HepG2 (cell line): ENCODE results near the gene PREX1. TPM values are rescaled to one million over a fixed set of nuclear protein-coding genes. Genes with fewer than 3 reads are reported as not detected.

ENCODE experiments used
- ATAC-seq: fragments of 200-7000 bp; cut with Tn5 transposase; 3 replicates; pipeline ENCODE4 v1.9.1; 2020; ENCODE audit warnings: mild to moderate bottlenecking, moderate library complexity
- BruUV-seq: library from RNA; stranded (reverse); fragments of 400-500 nt; replicated peaks from 2 replicates; lab custom pipeline; 2021; lab: Mats Ljungman, UMichigan
- CTCF ChIA-PET: fragments of 300-600 bp; formaldehyde crosslinking; extraction: SDS; loops from one replicate; lab custom pipeline; 2021; ENCODE audit warnings: low total read pairs, inconsistent platforms, low intra/inter-chr PET ratio; lab: Yijun Ruan, JAX
- POLR2A ChIA-PET: fragments of 350-600 bp; sonication (Branson Sonifier 250); formaldehyde crosslinking; loops from one replicate; lab custom pipeline; 2020; ENCODE audit warnings: antibody characterized with exemption, inconsistent platforms; lab: Yijun Ruan, JAX
- DNase-seq: peaks from one replicate; pipeline ENCODE4 v3.0.0-alpha.2; 2015; ENCODE audit warnings: low spot score
- FAIRE-seq: peaks from 3 replicates; lab custom pipeline; 2011; peaks lifted over from hg19 to GRCh38; lab: Jason Lieb, UNC
- H2AFZ ChIP-seq: one replicate; pipeline ENCODE4 v1.6.1; 2011; ENCODE audit warnings: low read length, inconsistent platforms
- H3K27ac ChIP-seq: fragments of 300-600 bp; 3 replicates; pipeline ENCODE4 v1.8.0; 2011; ENCODE audit warnings: mixed run types, mild to moderate bottlenecking, mixed read lengths, low read length, inconsistent platforms; ENCODE audit not compliant: insufficient read depth; ENCODE audit errors: extremely low read length
- H3K27me3 ChIP-seq, 2 experiments: fragments of 200-600 bp in 1 of 2; 2 replicates in 1 of 2; 3 replicates in 1 of 2; pipeline versions ENCODE4 v1.6.0 to v1.8.0; 2011; ENCODE audit warnings: low read length in 2 of 2, mild to moderate bottlenecking in 2 of 2, moderate library complexity in 2 of 2, inconsistent platforms in 1 of 2; ENCODE audit not compliant: insufficient read depth in 2 of 2, control insufficient read depth in 1 of 2
- H3K36me3 ChIP-seq, 2 experiments: fragments of 200-600 bp in 1 of 2; replicated peaks in 1 of 2; 2 replicates in 1 of 2; 3 replicates in 1 of 2; pipeline versions ENCODE4 v1.5.1 to v1.8.0; 2011; ENCODE audit warnings: low read length in 2 of 2, inconsistent platforms in 1 of 2; ENCODE audit not compliant: insufficient read depth in 2 of 2, control insufficient read depth in 1 of 2
- H3K4me1 ChIP-seq: 2 replicates; pipeline ENCODE4 v1.5.1; 2012; ENCODE audit warnings: low read length, inconsistent platforms; ENCODE audit not compliant: insufficient read depth
- H3K4me2 ChIP-seq: 2 replicates; pipeline ENCODE4 v1.6.0; 2011; ENCODE audit warnings: low read depth, low read length, inconsistent platforms
- H3K4me3 ChIP-seq, 3 experiments: fragments of 200-600 bp in 1 of 3; sonication (generic), shearing (Covaris generic) in 1 of 3; replicated peaks in 1 of 3; 2 replicates each; pipeline ENCODE4 v1.5.1; 2011 to 2016; ENCODE audit warnings: low read length in 3 of 3, inconsistent platforms in 2 of 3, low read depth in 2 of 3, mild to moderate bottlenecking in 2 of 3, control low read depth in 1 of 3, mixed read lengths in 1 of 3; ENCODE audit not compliant: insufficient read depth in 1 of 3
- H3K79me2 ChIP-seq: one replicate; pipeline ENCODE4 v1.6.1; 2011; ENCODE audit warnings: low read length, inconsistent platforms; ENCODE audit not compliant: insufficient read depth
- H3K9ac ChIP-seq: 2 replicates; pipeline ENCODE4 v1.6.0; 2011; ENCODE audit warnings: mild to moderate bottlenecking, low read depth, low read length, inconsistent platforms; ENCODE audit not compliant: insufficient read depth
- H3K9me3 ChIP-seq: 2 replicates; pipeline ENCODE4 v1.5.1; 2012; ENCODE audit warnings: mild to moderate bottlenecking, low read length
- H4K20me1 ChIP-seq: 2 replicates; pipeline ENCODE4 v1.6.0; 2011; ENCODE audit warnings: inconsistent platforms, mild to moderate bottlenecking, low read length, moderate library complexity; ENCODE audit not compliant: insufficient read depth
- ATF1 ChIP-seq: IDR thresholded peaks from 2 replicates; pipeline ENCODE4 v1.6.1; 2016; ENCODE audit warnings: mild to moderate bottlenecking, control low read depth
- CENPT ChIP-seq: sonication (generic); formaldehyde crosslinking; IDR thresholded peaks from 2 replicates; pipeline ENCODE4 v1.8.0; 2022; ENCODE audit warnings: low read depth, mild to moderate bottlenecking, moderate library complexity, missing genetic modification reagents
- CREB1 ChIP-seq, 2 experiments: fragments of 450-650 bp in 1 of 2; IDR thresholded peaks; 2 replicates each; pipeline ENCODE4 v1.6.1; 2016 to 2017; ENCODE audit warnings: control low read depth in 1 of 2, mild to moderate bottlenecking in 1 of 2, missing compliant biosample characterization in 1 of 2, missing genetic modification characterization in 1 of 2
- EZH2 ChIP-seq: conservative IDR thresholded peaks from 2 replicates; pipeline ENCODE4 v1.6.1; 2012; ENCODE audit warnings: mild to moderate bottlenecking, low read depth, low read length, moderate library complexity
- KLF16 ChIP-seq, 2 experiments: sonication (generic) in 1 of 2; formaldehyde crosslinking in 1 of 2; IDR thresholded peaks; 2 replicates each; pipeline versions ENCODE4 v1.6.1 to v1.8.0; 2016 to 2023; ENCODE audit warnings: missing genetic modification reagents in 2 of 2, missing compliant biosample characterization in 1 of 2
- MED13 ChIP-seq: sonication (generic); formaldehyde crosslinking; IDR thresholded peaks from 2 replicates; pipeline ENCODE4 v1.5.0; 2020; ENCODE audit warnings: missing genetic modification reagents
- NBN ChIP-seq: fragments of 450-650 bp; conservative IDR thresholded peaks from 2 replicates; pipeline ENCODE4 v1.6.1; 2017
- NR2F6 ChIP-seq, 2 experiments: IDR thresholded peaks; 2 replicates each; pipeline ENCODE4 v1.6.1; 2016; ENCODE audit warnings: antibody characterized with exemption in 1 of 2, mild to moderate bottlenecking in 1 of 2
- NRL ChIP-seq: sonication (generic); formaldehyde crosslinking; IDR thresholded peaks from 2 replicates; pipeline ENCODE4 v1.5.0; 2020; ENCODE audit warnings: missing genetic modification reagents, mild to moderate bottlenecking, moderate library complexity, borderline replicate concordance
- PAF1 ChIP-seq: IDR thresholded peaks from 2 replicates; pipeline ENCODE4 v1.6.1; 2016; ENCODE audit warnings: missing genetic modification reagents, missing compliant biosample characterization
- PHF8 ChIP-seq: sonication (generic); formaldehyde crosslinking; IDR thresholded peaks from 2 replicates; pipeline ENCODE4 v1.5.0; 2020; ENCODE audit warnings: missing genetic modification reagents
- POGZ ChIP-seq: sonication (generic); formaldehyde crosslinking; IDR thresholded peaks from 2 replicates; pipeline ENCODE4 v1.4.0; 2020; ENCODE audit warnings: mild to moderate bottlenecking, missing genetic modification reagents
- RELA ChIP-seq: sonication (generic); formaldehyde crosslinking; IDR thresholded peaks from 2 replicates; pipeline ENCODE4 v1.4.0; 2020; ENCODE audit warnings: missing genetic modification reagents
- SMAD9 ChIP-seq: sonication (generic); formaldehyde crosslinking; IDR thresholded peaks from 2 replicates; pipeline ENCODE4 v1.5.1; 2020; ENCODE audit warnings: mild to moderate bottlenecking, missing genetic modification reagents
- TBX3 ChIP-seq: fragments of 450-650 bp; IDR thresholded peaks from 2 replicates; pipeline ENCODE4 v1.6.1; 2017; ENCODE audit warnings: antibody characterized with exemption, mild to moderate bottlenecking, inconsistent platforms, borderline replicate concordance
- ZNF260 ChIP-seq: sonication (generic); formaldehyde crosslinking; IDR thresholded peaks from 2 replicates; pipeline ENCODE4 v1.4.0; 2020; ENCODE audit warnings: missing genetic modification reagents, low read depth, mild to moderate bottlenecking, borderline replicate concordance
- ZNF484 ChIP-seq: sonication (generic); formaldehyde crosslinking; IDR thresholded peaks from 2 replicates; pipeline ENCODE4 v1.5.1; 2020; ENCODE audit warnings: mild to moderate bottlenecking, low read depth, missing genetic modification reagents, borderline replicate concordance
- ZXDC ChIP-seq: sonication (generic); formaldehyde crosslinking; IDR thresholded peaks from 2 replicates; pipeline ENCODE4 v1.5.0; 2020; ENCODE audit warnings: mild to moderate bottlenecking, missing genetic modification reagents
- WGBS: methylation state at CpG from one replicate; pipeline ENCODE4 v1.1.6; 2017; ENCODE audit warnings: low lambda C conversion rate; 5-methylcytosine and 5-hydroxymethylcytosine counted together
- in situ Hi-C: cut with HindIII; loops from 2 replicates; pipeline ENCODE4 v1.10.0; 2017; ENCODE audit warnings: low pct_unique_long_range_greater_than_20kb; ENCODE audit not compliant: extremely low pct_ligation_motif_present
- intact Hi-C: fragments of 100-400 bp; cut with micrococcal nuclease; formaldehyde crosslinking; loops from one replicate; pipeline ENCODE4 v1.10.0; 2022; ENCODE audit not compliant: unreplicated experiment
- polyA plus RNA-seq, 8 experiments: library from polyadenylated mRNA; depleted of rRNA in 3 of 8; stranded (reverse) in 7 of 8; unstranded in 1 of 8; fragments of >200 nt; fragmentation: Illumina TruSeq in 4 of 8; extraction: Trizol in 4 of 8; gene quantifications; 2 replicates each; pipeline versions ENCODE4 v1.2.1 to v1.2.3, GENCODE V29; 2011 to 2016; ENCODE audit warnings: low read depth in 4 of 8, missing spikeins in 1 of 8, mixed read lengths in 1 of 8; ENCODE audit not compliant: insufficient read depth in 1 of 8
- total RNA-seq, 5 experiments: library from RNA; depleted of rRNA; stranded (reverse); fragments of >200 nt; fragmentation: Illumina TruSeq; extraction: Trizol; gene quantifications; 2 replicates each; pipeline ENCODE4 v1.2.3, GENCODE V29; 2016; ENCODE audit warnings: low read depth in 1 of 5
- TF ChIP-seq, protein P1 (sequence below): sonication (generic); formaldehyde crosslinking; conservative IDR thresholded peaks from 2 replicates; pipeline ENCODE4 v1.8.0; 2022; ENCODE audit warnings: low read depth, missing genetic modification reagents
- TF ChIP-seq, protein P2 (sequence below): sonication (generic); formaldehyde crosslinking; IDR thresholded peaks from 2 replicates; pipeline ENCODE4 v1.8.0; 2023; ENCODE audit warnings: mild to moderate bottlenecking, missing genetic modification reagents

The PREX1 gene
- total and polyA plus RNA-seq, 2 of the 13 experiments (the other 11 are each of a cell fraction or from before 2014, with no cell fraction given) = 0.02 to 0.04 TPM

- no peaks in the 10 kb centered on the region for H3K4me1 ChIP-seq
- H3K4me2 ChIP-seq = no peak overlapping the region
- FAIRE-seq (no peak), ATAC-seq (no peak), DNase-seq (no peak)
- H3K79me2 ChIP-seq = no peaks in the 10 kb centered on the region
- H3K36me3 ChIP-seq = no peaks in the 10 kb centered on the region
- H3K9me3 ChIP-seq = no peaks in the 10 kb centered on the region
- H3K4me3 ChIP-seq = no peak overlapping the region
- H3K27me3 ChIP-seq = peaks cover 12 to 50% of the 10 kb centered on the region in 2 experiments
- H2AFZ ChIP-seq = no peak overlapping the region
- POLR2A ChIA-PET = no interaction called here
- intact Hi-C loops = no loop called here
- H3K27ac ChIP-seq = no peak overlapping the region
- CTCF ChIA-PET = no interaction called here
- no peaks in the 10 kb centered on the region for H4K20me1 ChIP-seq
- TF ChIP-seq ZNF484 (CRISPR knock-in tag) = no peak
- TF ChIP-seq NR2F6 (IDR thresholded peaks at IDR 0.05) = no peak
- TF ChIP-seq NR2F6 (CRISPR knock-in tag; IDR thresholded peaks at IDR 0.05) = no peak
- no peak for TF ChIP-seq PHF8 (CRISPR knock-in tag)
- no peak for TF ChIP-seq NBN
- TF ChIP-seq CREB1 (IDR thresholded peaks at IDR 0.05) = no peak
- TF ChIP-seq CREB1 (CRISPR knock-in tag; IDR thresholded peaks at IDR 0.05) = no peak
- TF ChIP-seq ZNF260 = no peak
- no peak for TF ChIP-seq ZXDC (CRISPR knock-in tag)
- no peak for TF ChIP-seq NRL (CRISPR knock-in tag)
- no peak for TF ChIP-seq TBX3
- no peak for TF ChIP-seq EZH2
- TF ChIP-seq, protein P1, sequence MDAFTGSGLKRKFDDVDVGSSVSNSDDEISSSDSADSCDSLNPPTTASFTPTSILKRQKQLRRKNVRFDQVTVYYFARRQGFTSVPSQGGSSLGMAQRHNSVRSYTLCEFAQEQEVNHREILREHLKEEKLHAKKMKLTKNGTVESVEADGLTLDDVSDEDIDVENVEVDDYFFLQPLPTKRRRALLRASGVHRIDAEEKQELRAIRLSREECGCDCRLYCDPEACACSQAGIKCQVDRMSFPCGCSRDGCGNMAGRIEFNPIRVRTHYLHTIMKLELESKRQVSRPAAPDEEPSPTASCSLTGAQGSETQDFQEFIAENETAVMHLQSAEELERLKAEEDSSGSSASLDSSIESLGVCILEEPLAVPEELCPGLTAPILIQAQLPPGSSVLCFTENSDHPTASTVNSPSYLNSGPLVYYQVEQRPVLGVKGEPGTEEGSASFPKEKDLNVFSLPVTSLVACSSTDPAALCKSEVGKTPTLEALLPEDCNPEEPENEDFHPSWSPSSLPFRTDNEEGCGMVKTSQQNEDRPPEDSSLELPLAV (CRISPR knock-in tag) = no peak
- no peak for TF ChIP-seq SMAD9 (CRISPR knock-in tag)
- no peak for TF ChIP-seq POGZ (CRISPR knock-in tag)
- TF ChIP-seq, protein P2, sequence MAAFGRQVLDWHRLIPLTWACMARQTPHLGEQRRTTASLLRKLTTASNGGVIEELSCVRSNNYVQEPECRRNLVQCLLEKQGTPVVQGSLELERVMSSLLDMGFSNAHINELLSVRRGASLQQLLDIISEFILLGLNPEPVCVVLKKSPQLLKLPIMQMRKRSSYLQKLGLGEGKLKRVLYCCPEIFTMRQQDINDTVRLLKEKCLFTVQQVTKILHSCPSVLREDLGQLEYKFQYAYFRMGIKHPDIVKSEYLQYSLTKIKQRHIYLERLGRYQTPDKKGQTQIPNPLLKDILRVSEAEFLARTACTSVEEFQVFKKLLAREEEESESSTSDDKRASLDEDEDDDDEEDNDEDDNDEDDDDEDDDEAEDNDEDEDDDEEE (CRISPR knock-in tag) = no peak
- TF ChIP-seq CENPT = no peak
- no peak for TF ChIP-seq MED13 (CRISPR knock-in tag)
- no peak for TF ChIP-seq PAF1
- no peak for TF ChIP-seq RELA
- TF ChIP-seq ATF1 = no peak
- TF ChIP-seq KLF16 (CRISPR knock-in tag; IDR thresholded peaks at IDR 0.05) = no peak
- no peak overlapping the region for H3K9ac ChIP-seq
- WGBS = 11% methylated on average over 3 of the region's 3 CpGs
- no TSS peak for BruUV-seq
- in situ Hi-C loops = no loop called here
Observed at GRCh38 chr20:48832405-48832730, 4.6 kb upstream of the PREX1 start.
